NCI-H748 treated with DMSO at 0.1 percent for 48 hours (cell line): ENCODE results near the gene STRBP.
"Not testable (repeated sequence)": the region's sequence is repeated elsewhere in the genome, so short reads cannot be mapped to it uniquely, and the experiment has no call there.

Source experiments
- DNase-seq: peaks from one replicate; lab custom pipeline; 2025; lab: John Stamatoyannopoulos, UW

STRBP gene

GRCh38 chr9:123283048-123283408, 14.6 kb upstream of the STRBP start:
- peak; percentile 15 for DNase-seq

GRCh38 chr9:123282362-123283047, 14.1 kb upstream of the STRBP start:
- no peak for DNase-seq

GRCh38 chr9:123281659-123282350, 13.4 kb upstream of the STRBP start:
- DNase-seq, result no peak

- not testable (repeated sequence) for DNase-seq
Observed at GRCh38 chr9:123278879-123279493, 10.6 kb upstream of the STRBP start.

GRCh38 chr9:123278361-123278760, 10.0 kb upstream of the STRBP start:
- DNase-seq, result no peak

GRCh38 chr9:123276551-123276950, 8.2 kb upstream of the STRBP start:
- no peak for DNase-seq

GRCh38 chr9:123271133-123271532, 2.7 kb upstream of the STRBP start:
- DNase-seq, result not testable (repeated sequence)

GRCh38 chr9:123269281-123269680, 895 bp upstream of the STRBP start:
- DNase-seq, result no peak

- DNase-seq, result no peak
Observed at GRCh38 chr9:123268199-123268464, 254 bp downstream of the STRBP start.

GRCh38 chr9:123267481-123268198, 746 bp downstream of the STRBP start:
- DNase-seq, result no peak

- no peak for DNase-seq
Observed at GRCh38 chr9:123266655-123267399, 1.6 kb downstream of the STRBP start.

GRCh38 chr9:123265833-123266232, 2.6 kb downstream of the STRBP start:
- DNase-seq, result no peak

- DNase-seq, result no peak
Observed at GRCh38 chr9:123263227-123263626, 5.2 kb downstream of the STRBP start.

GRCh38 chr9:123262338-123262737, 6.0 kb downstream of the STRBP start:
- DNase-seq, result no peak

GRCh38 chr9:123261006-123261677, 7.2 kb downstream of the STRBP start:
- no peak for DNase-seq

GRCh38 chr9:123260340-123260739, 8.0 kb downstream of the STRBP start:
- no peak for DNase-seq

GRCh38 chr9:123257276-123257675, 11.1 kb downstream of the STRBP start:
- DNase-seq, result no peak

- DNase-seq, result no peak
Observed at GRCh38 chr9:123255718-123256117, 12.7 kb downstream of the STRBP start.

GRCh38 chr9:123253204-123253603, 15.2 kb downstream of the STRBP start:
- DNase-seq, result no peak

- DNase-seq, result no peak
Observed at GRCh38 chr9:123251741-123252140, 16.6 kb downstream of the STRBP start.

GRCh38 chr9:123251324-123251723, 17.1 kb downstream of the STRBP start:
- DNase-seq, result no peak

GRCh38 chr9:123250504-123250903, 17.9 kb downstream of the STRBP start:
- no peak for DNase-seq
